ENCODE results near the gene TNFRSF4. TPM values are rescaled to one million over a fixed set of nuclear protein-coding genes. Genes with fewer than 3 reads are reported as not detected.
"Not testable (repeated sequence)": the region's sequence is repeated elsewhere in the genome, so short reads cannot be mapped to it uniquely, and the experiment has no call there.

Gene TNFRSF4
- total RNA-seq, 1 donor from 2014 or later = 2.5 TPM

GRCh38 chr1:1177452-1178206 is 36.3 kb downstream of the TNFRSF4 start:
- no peak for ATAC-seq
- intact Hi-C loops (cut with DNase I) = no loop called here
- DNase-seq (ENCODE audit: low spot score) = no peak

GRCh38 chr1:1176931-1177330 is 37.0 kb downstream of the TNFRSF4 start:
- DNase-seq (ENCODE audit: low spot score) = no peak
- ATAC-seq = no peak
- intact Hi-C loops (cut with DNase I) = no loop called here

GRCh38 chr1:1176063-1176761 is 37.7 kb downstream of the TNFRSF4 start:
- DNase-seq (ENCODE audit: low spot score); intact Hi-C loops (cut with DNase I); ATAC-seq: not testable (repeated sequence)

DNA sequence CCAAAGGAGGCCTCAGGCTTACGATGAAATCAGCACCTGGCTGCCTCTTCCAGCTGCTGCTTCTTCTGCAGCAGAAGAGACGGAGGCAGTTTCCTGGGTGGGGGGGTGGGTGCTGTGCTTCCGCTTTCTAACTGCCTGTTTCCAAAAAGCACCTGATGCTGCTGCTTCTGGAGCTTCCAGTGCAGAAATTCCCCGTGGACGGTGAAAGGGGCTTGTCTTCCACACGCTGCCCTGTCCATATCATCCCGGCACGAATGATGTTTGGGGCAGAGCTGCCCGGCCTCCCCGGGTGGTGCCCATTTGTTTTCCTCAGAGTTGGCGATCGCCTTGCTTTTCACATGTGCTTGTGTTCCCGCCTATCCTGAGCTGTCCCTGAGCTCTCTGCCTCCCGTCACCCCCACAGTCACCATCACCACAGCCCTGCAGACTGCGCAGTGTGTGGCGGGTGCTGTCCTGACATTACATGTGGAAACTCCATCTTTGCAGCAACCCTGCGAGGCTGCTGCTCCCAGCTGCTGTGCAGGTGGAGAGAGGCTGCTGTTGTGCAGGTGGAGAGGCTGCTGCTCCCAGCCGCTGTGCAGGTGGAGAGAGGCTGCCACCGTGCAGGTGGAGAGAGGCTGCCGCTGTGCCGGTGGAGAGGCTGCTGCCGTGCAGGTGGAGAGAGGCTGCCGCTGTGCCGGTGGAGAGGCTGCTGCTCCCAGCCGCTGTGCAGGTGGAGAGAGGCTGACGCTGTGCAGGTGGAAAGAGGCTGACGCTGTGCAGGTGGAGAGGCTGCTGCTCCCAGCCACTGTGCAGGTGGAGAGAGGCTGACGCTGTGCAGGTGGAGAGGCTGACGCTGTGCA is 38.5 kb downstream of the TNFRSF4 start:
- intact Hi-C loops (cut with DNase I) = no loop called here
- DNase-seq (ENCODE audit: low spot score) (no peak), ATAC-seq (no peak)

GRCh38 chr1:1173793-1174415 is 40.0 kb downstream of the TNFRSF4 start, which contains the start of gene TTLL10:
TTLL10 (plus strand) TSS chr1:1173880; CDS start chr1:1179216, 5,336 bp downstream.
- intact Hi-C loops (cut with DNase I) = no loop called here
- ATAC-seq (no peak), DNase-seq (ENCODE audit: low spot score) (no peak)

DNA sequence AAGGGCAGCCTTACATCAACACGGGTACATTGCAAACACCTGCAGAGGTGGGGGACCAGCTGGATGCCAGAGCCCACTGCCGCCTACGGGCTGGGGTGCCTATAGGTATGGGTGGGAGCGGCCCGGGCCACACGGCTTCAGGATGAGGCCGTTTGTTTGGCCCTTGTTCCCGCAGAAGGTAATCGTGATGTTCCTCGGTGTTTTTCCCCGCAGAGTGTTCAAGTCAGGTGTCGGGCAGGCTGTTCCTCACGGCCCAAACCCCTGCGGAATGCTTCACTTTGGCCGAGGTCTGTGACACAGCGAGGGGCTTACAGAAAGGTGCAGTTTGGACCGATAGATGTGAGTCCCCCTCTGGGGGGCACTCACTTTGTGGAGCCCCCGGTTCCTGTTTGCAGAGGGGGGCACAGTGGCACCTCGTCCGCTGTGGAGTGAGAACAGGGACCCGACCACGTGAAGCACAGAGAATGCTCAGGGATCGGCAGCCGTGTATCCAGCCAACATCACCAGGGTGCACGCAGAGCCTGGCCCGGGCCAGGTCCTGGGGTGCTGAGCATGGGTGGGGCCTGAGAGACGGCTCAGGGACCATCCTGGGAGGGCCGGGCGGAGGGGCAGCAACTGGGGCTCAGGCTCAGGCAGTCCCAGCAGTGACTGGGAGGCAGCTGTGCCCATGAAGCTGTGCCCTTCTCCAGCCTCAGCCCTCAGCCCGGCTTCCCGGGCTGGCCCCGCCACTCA is 40.7 kb downstream of the TNFRSF4 start:
- ATAC-seq (no peak), DNase-seq (ENCODE audit: low spot score) (no peak)
- intact Hi-C loops (cut with DNase I) = no loop called here

DNA sequence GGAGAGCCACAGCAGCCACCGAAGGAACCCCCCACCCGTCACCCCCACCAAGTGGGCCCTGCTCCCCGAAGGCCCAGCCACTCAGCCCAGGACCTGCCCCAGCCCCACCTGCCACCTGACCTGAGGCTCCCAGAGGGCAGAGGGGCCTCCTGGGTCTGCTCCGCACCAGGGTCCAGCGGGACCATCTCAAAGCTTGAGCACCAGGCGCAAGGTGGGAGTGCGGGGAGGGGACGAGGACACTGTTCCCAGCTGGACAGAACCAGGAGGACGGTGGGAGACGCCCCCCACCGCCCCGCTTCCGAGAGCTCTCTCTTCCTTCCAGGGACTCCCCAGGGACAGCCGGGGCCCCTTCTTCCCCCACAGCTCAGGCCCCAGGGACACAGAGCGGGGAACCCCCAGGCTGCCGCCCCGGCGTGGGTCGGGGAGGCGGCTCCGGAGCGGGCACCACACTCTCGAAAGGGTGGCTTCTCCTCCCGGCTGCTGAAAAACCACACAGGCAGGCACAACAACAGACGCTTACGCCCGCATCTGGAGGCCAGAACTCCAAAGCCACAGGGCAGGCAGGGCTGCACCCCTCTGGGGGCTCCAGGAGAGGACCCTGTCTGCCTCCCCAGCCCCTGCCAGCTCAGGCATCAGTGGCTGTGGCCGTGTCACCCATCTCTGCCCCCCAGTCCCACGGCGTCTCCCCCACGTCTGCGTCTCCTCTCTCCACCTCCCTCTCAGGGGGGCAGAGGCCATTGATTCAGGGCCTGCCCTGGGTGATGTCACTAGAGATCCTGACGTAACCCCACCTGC is 42.2 kb downstream of the TNFRSF4 start:
- DNase-seq (ENCODE audit: low spot score) (no peak), ATAC-seq (no peak)

GRCh38 chr1:1171161-1171545 is 42.8 kb downstream of the TNFRSF4 start:
- DNase-seq (ENCODE audit: low spot score) (no peak), ATAC-seq (no peak)
- intact Hi-C loops (cut with DNase I) = no loop called here

More for the DNA sequence above, 42.2 kb downstream of the TNFRSF4 start:
- intact Hi-C loops (cut with DNase I) = no loop called here

DNA sequence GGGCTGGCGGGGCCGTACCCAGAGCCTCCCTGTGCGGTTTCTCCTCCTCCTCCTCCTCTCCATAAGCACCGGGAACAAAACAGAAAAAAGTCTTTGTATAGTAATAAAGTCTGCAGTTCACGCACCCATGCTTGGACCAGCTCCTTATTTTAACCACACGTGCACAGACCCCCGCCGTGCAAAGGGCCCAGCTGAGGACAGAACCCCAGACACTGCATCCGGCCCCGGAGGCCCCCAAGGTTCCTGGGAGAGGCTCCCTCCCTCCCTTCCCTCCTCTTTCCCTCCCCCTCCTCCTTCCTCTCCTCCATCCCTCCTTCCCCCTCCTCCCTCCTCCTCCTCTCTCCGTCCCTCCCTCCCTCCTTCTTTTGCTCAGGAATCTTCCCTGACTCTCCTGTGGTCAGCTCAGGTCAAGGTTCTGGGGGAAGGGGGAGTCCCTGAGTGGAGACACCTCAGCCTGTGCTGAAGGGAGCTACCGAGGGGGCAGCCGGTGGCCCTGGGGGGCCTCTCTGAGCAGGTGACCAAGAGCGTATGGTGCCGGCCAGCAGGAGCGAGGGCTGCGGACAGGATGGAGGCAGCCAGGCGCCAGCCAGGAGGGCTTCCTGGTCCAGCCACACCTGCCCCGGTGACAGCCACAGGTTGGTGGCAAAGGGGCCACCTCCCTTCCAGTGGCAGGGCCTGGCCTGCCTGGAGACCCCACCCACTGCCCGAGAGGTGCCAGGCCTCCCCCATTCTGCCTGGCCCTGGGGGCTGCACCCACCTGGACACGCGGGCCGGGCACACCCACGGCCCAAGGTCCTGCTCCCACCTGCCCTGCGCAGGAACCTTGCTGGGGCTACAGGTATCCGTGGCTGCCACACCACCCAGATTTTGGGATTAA is 43.5 kb downstream of the TNFRSF4 start:
- intact Hi-C loops (cut with DNase I) = no loop called here
- no peak for DNase-seq (ENCODE audit: low spot score)

GRCh38 chr1:1169429-1170214 is 44.3 kb downstream of the TNFRSF4 start:
- intact Hi-C loops (cut with DNase I) = no loop called here
- ATAC-seq (no peak), DNase-seq (ENCODE audit: low spot score) (no peak)

More for the DNA sequence above, 43.5 kb downstream of the TNFRSF4 start:
- ATAC-seq = no peak

- no peak for ATAC-seq
- intact Hi-C loops (cut with DNase I) = no loop called here
- no peak for DNase-seq (ENCODE audit: low spot score)
Observed at GRCh38 chr1:1168451-1169411, 45.2 kb downstream of the TNFRSF4 start.

GRCh38 chr1:1167841-1168450 is 46.0 kb downstream of the TNFRSF4 start:
- intact Hi-C loops (cut with DNase I) = no loop called here
- no peak for DNase-seq (ENCODE audit: low spot score)
- no peak for ATAC-seq

GRCh38 chr1:1167398-1167821 is 46.5 kb downstream of the TNFRSF4 start:
- ATAC-seq (no peak), DNase-seq (ENCODE audit: low spot score) (no peak)
- intact Hi-C loops (cut with DNase I) = no loop called here

DNA sequence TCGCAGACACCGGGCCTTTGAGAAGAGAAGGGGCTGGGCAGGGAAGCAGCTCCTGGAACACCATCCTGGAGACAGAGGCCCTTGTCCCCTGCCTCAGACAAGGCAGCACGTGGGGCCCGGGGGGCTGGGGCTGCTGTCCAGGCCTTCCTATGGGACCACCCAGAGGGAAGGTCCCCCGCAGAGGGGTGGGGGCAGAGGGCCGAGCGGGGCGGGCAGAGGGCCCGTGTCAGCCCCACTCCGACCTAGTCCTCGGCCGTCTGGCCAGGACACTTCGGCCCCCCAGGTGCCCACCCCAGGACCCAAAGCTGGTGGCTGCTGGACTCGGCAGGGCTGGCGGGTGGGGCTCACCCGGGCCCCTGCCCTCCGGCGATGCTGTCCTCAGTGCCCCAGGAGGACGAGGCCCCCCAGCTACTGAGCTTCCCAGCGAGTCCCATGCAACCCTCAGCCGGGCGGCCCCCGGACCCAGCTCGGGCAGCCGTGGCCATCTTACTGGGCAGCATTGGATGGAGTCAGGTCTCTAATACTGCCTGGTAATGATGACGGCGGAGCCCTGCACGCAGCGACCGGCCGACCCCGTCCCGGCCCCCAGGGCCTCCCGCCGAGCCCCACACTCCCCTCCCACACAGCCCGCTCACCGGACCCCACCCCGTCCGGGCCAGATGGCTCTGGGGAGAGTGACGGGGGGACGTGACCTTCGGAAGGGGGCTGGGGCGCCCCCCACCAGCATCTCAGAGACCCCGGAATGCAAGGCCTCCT is 47.1 kb downstream of the TNFRSF4 start:
- no peak for DNase-seq (ENCODE audit: low spot score)
- ATAC-seq = no peak
- intact Hi-C loops (cut with DNase I) = no loop called here
